ENCODE data around the gene KNTC1.
"Not testable (repeated sequence)": the region's sequence is repeated elsewhere in the genome, so short reads cannot be mapped to it uniquely, and the experiment has no call there.

Gene KNTC1

GRCh38 chr12:122481861-122482260 is 45.2 kb upstream of the KNTC1 start:
- Histone ChIP-seq H3K9ac (ENCODE audit: low read length) (no peak overlapping the region), H3K4me2 (ENCODE audit: low read depth, low read length) (no peak overlapping the region), H3K4me3 (ENCODE audit: low read length) (no peak overlapping the region), H3K4me1 (ENCODE audit: low read length) (no peaks in the 10 kb centered on the region), H4K20me1 (ENCODE audit: insufficient read depth, low read length) (no peaks in the 10 kb centered on the region), H3K27me3 (replicated peaks; ENCODE audit: insufficient read depth, low read length) (no peaks in the 10 kb centered on the region), H3F3A (ENCODE audit: insufficient read depth, low read length) (no peaks in the 10 kb centered on the region), H3K9me3 (replicated peaks; ENCODE audit: insufficient read depth, low read length) (no peaks in the 10 kb centered on the region), H2AFZ (ENCODE audit: low read length) (no peak overlapping the region), H3K79me2 (ENCODE audit: low read length) (no peaks in the 10 kb centered on the region), H3K9me2 (replicated peaks; ENCODE audit: insufficient read depth, low read length) (no peaks in the 10 kb centered on the region), H3K36me3 (replicated peaks; ENCODE audit: insufficient read depth, low read length) (no peaks in the 10 kb centered on the region; the same call in 1 of the 2 replicates), H3K27ac (ENCODE audit: low read length) (no peak overlapping the region)
- TF ChIP-seq CTCF (IDR thresholded peaks at IDR 0.05; ENCODE audit: low read length) (no peak), EZH2phosphoT487 (IDR thresholded peaks at IDR 0.05; ENCODE audit: low read length) (no peak), EZH2 (optimal IDR thresholded peaks at IDR 0.05; ENCODE audit: low read depth, low read length) (no peak)
- no peak for DNase-seq

- Histone ChIP-seq H3K4me3 (ENCODE audit: low read length) (no peak overlapping the region), H3K4me1 (ENCODE audit: low read length) (no peaks in the 10 kb centered on the region), H3K9ac (ENCODE audit: low read length) (no peak overlapping the region), H3K27me3 (replicated peaks; ENCODE audit: insufficient read depth, low read length) (no peaks in the 10 kb centered on the region), H3K9me2 (replicated peaks; ENCODE audit: insufficient read depth, low read length) (no peaks in the 10 kb centered on the region), H3K4me2 (ENCODE audit: low read depth, low read length) (no peak overlapping the region), H3K27ac (ENCODE audit: low read length) (no peak overlapping the region), H3K36me3 (replicated peaks; ENCODE audit: insufficient read depth, low read length) (no peaks in the 10 kb centered on the region; the same call in 1 of the 2 replicates), H4K20me1 (ENCODE audit: insufficient read depth, low read length) (no peaks in the 10 kb centered on the region), H2AFZ (ENCODE audit: low read length) (no peak overlapping the region), H3K9me3 (replicated peaks; ENCODE audit: insufficient read depth, low read length) (no peaks in the 10 kb centered on the region), H3F3A (ENCODE audit: insufficient read depth, low read length) (no peaks in the 10 kb centered on the region), H3K79me2 (ENCODE audit: low read length) (no peaks in the 10 kb centered on the region)
- DNase-seq, result no peak
- no peak for TF ChIP-seq EZH2phosphoT487 (IDR thresholded peaks at IDR 0.05; ENCODE audit: low read length)
- no peak for TF ChIP-seq CTCF (IDR thresholded peaks at IDR 0.05; ENCODE audit: low read length)
- TF ChIP-seq EZH2 (optimal IDR thresholded peaks at IDR 0.05; ENCODE audit: low read depth, low read length), result no peak
These were observed 43.1 kb upstream of the KNTC1 start for GRCh38 chr12:122483969-122484368.

DNA sequence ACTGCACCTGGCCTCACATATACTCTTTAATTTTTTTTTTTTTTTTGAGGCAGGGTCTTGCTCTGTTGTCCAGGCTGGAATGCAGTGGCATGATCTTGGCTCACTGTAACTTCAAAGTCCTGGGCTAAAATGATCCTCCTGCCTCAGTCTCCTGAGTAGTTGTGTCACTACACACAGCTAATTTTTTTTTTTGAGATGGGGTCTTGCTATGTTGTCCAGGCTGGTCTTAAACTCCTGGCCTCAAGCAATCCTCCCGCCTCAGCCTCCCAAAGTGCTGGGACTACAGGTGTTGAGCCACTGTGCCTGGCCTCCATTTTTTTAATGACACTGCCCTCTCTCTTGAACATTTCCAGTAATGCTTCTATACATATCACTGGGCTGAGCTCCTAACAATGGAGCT is 42.7 kb upstream of the KNTC1 start:
- not testable (repeated sequence) for H3K4me3 ChIP-seq (ENCODE audit: low read length); H3F3A ChIP-seq (ENCODE audit: insufficient read depth, low read length); H3K27ac ChIP-seq (ENCODE audit: low read length); H3K27me3 ChIP-seq (replicated peaks; ENCODE audit: insufficient read depth, low read length); H4K20me1 ChIP-seq (ENCODE audit: insufficient read depth, low read length); H3K9me3 ChIP-seq (replicated peaks; ENCODE audit: insufficient read depth, low read length); H3K9me2 ChIP-seq (replicated peaks; ENCODE audit: insufficient read depth, low read length); H3K9ac ChIP-seq (ENCODE audit: low read length); H3K4me2 ChIP-seq (ENCODE audit: low read depth, low read length); H3K79me2 ChIP-seq (ENCODE audit: low read length); H3K4me1 ChIP-seq (ENCODE audit: low read length); DNase-seq; H3K36me3 ChIP-seq (replicated peaks; ENCODE audit: insufficient read depth, low read length); H2AFZ ChIP-seq (ENCODE audit: low read length)

GRCh38 chr12:122486360-122486759 is 40.7 kb upstream of the KNTC1 start:
- not testable (repeated sequence) for H3K9ac ChIP-seq (ENCODE audit: low read length); H3K9me3 ChIP-seq (replicated peaks; ENCODE audit: insufficient read depth, low read length); H3K4me2 ChIP-seq (ENCODE audit: low read depth, low read length); H3K4me1 ChIP-seq (ENCODE audit: low read length); H4K20me1 ChIP-seq (ENCODE audit: insufficient read depth, low read length); H3K27me3 ChIP-seq (replicated peaks; ENCODE audit: insufficient read depth, low read length); H3K4me3 ChIP-seq (ENCODE audit: low read length); H3K27ac ChIP-seq (ENCODE audit: low read length); H2AFZ ChIP-seq (ENCODE audit: low read length); H3K9me2 ChIP-seq (replicated peaks; ENCODE audit: insufficient read depth, low read length); DNase-seq; H3K36me3 ChIP-seq (replicated peaks; ENCODE audit: insufficient read depth, low read length); H3K79me2 ChIP-seq (ENCODE audit: low read length); H3F3A ChIP-seq (ENCODE audit: insufficient read depth, low read length)

Measured in MM.1S (cell line).